Natural killer cell (primary cell): Measurements from ENCODE around the gene PXMP2. TPM values are rescaled to one million over a fixed set of nuclear protein-coding genes. Genes with fewer than 3 reads are reported as not detected.

Experiments
- ATAC-seq, 3 donors: fragments of 150-1000 bp in 2 of 3; fragments of 200-7000 bp in 1 of 3; cut with Tn5 transposase; 1 replicate in 1 of 3; 2 replicates in 2 of 3; pipeline ENCODE4 v1.10.0; 2021; ENCODE audit warnings: mild to moderate bottlenecking in 2 of 3, moderate library complexity in 2 of 3
- DNase-seq, 2 donors: peaks; one replicate each; pipeline versions ENCODE4 v3.0.0 to v3.0.0-alpha.2; 2013 to 2021; ENCODE audit warnings: mixed read lengths in 1 of 2
- H3K27ac ChIP-seq: one replicate; pipeline ENCODE4 v1.5.1; 2013; ENCODE audit warnings: mild to moderate bottlenecking, low read length
- H3K27me3 ChIP-seq: one replicate; pipeline ENCODE4 v1.6.1; 2013; ENCODE audit warnings: low read length; ENCODE audit not compliant: control insufficient read depth, insufficient read depth
- H3K36me3 ChIP-seq: one replicate; pipeline ENCODE4 v1.6.1; 2013; ENCODE audit warnings: low read length; ENCODE audit not compliant: control insufficient read depth, insufficient read depth
- H3K4me1 ChIP-seq: one replicate; pipeline ENCODE4 v1.6.1; 2013; ENCODE audit warnings: low read length; ENCODE audit not compliant: control insufficient read depth, insufficient read depth
- H3K4me3 ChIP-seq: one replicate; pipeline ENCODE4 v1.5.1; 2013; ENCODE audit warnings: low read length
- H3K9me3 ChIP-seq: one replicate; pipeline ENCODE4 v1.6.1; 2013; ENCODE audit warnings: low read length; ENCODE audit not compliant: control insufficient read depth, insufficient read depth
- H3K27ac Mint-ChIP-seq, 2 donors: one replicate each; pipeline ENCODE4 v1.8.0; 2022; ENCODE audit warnings: mild to moderate bottlenecking in 2 of 2, mixed read lengths in 2 of 2, moderate library complexity in 1 of 2
- H3K27me3 Mint-ChIP-seq, 2 donors: one replicate each; pipeline ENCODE4 v1.8.0; 2022; ENCODE audit warnings: low read depth in 2 of 2, mixed read lengths in 2 of 2
- H3K36me3 Mint-ChIP-seq: one replicate; pipeline ENCODE4 v1.8.0; 2022; ENCODE audit warnings: mixed read lengths
- H3K4me1 Mint-ChIP-seq, 2 donors: one replicate each; pipeline ENCODE4 v1.8.0; 2022; ENCODE audit warnings: mixed read lengths in 2 of 2
- H3K4me3 Mint-ChIP-seq: one replicate; pipeline ENCODE4 v1.8.0; 2022; ENCODE audit warnings: mild to moderate bottlenecking, moderate library complexity, mixed read lengths
- H3K9me3 Mint-ChIP-seq, 2 donors: one replicate each; pipeline ENCODE4 v1.8.0; 2022; ENCODE audit warnings: mixed read lengths in 2 of 2
- CTCF ChIP-seq: fragments of 200-600 bp; IDR thresholded peaks from one replicate; pipeline ENCODE4 v1.8.0; 2022; ENCODE audit warnings: antibody characterized with exemption
- WGBS: methylation state at CpG from one replicate; pipeline ENCODE4 v1.1.7; 2013; ENCODE audit warnings: missing lambda C conversion rate; ENCODE audit not compliant: insufficient coverage; 5-methylcytosine and 5-hydroxymethylcytosine counted together
- intact Hi-C: fragments of 100-400 bp; cut with micrococcal nuclease; formaldehyde crosslinking; loops from one replicate; pipeline ENCODE4 v1.14.2; 2022
- total RNA-seq, 4 donors: library from RNA; stranded (reverse); fragments of 120-200 nt in 1 of 4; gene quantifications; one replicate each; pipeline versions ENCODE4 v1.2.3 to v1.2.4, GENCODE V29; 2013 to 2022

Gene PXMP2
- total RNA-seq, 3 donors from 2014 or later (not counting 1 experiment from before 2014, with no cell fraction given): 3.6 to 6.2 (median 5.1) TPM

- Mint-ChIP-seq H3K4me1 (no peaks in the 10 kb centered on the region), H3K36me3 (no peaks in the 10 kb centered on the region), H3K27me3 (no peaks in the 10 kb centered on the region), H3K9me3 (no peaks in the 10 kb centered on the region), H3K27ac (no peak overlapping the region), H3K4me3 (no peak overlapping the region)
- Histone ChIP-seq H3K27me3 (no peaks in the 10 kb centered on the region), H3K4me3 (no peak overlapping the region), H3K27ac (no peak overlapping the region), H3K4me1 (no peaks in the 10 kb centered on the region), H3K36me3 (peaks cover 64% of the 10 kb centered on the region), H3K9me3 (no peaks in the 10 kb centered on the region)
- intact Hi-C loops: no loop called here
- no peak for TF ChIP-seq CTCF
- WGBS: 95% methylated on average over 12 of the region's 12 CpGs
- ATAC-seq: no peak
- DNase-seq: no peak
These were observed 32.6 kb downstream of the PXMP2 start for GRCh38 chr12:132719954-132720324.

GRCh38 chr12:132720606-132721345, 33.4 kb downstream of the PXMP2 start:
- intact Hi-C loops: no loop called here
- H3K27me3 ChIP-seq: no peaks in the 10 kb centered on the region
- no peak overlapping the region for H3K4me3 ChIP-seq
- peaks cover 67% of the 10 kb centered on the region for H3K36me3 ChIP-seq
- 96% methylated on average over 25 of the region's 25 CpGs for WGBS
- DNase-seq (no peak), ATAC-seq (no peak)
- H3K9me3 Mint-ChIP-seq: no peaks in the 10 kb centered on the region
- H3K4me1 Mint-ChIP-seq: no peaks in the 10 kb centered on the region
- H3K27ac Mint-ChIP-seq: no peak overlapping the region
- no peaks in the 10 kb centered on the region for H3K9me3 ChIP-seq
- peaks cover 4% of the 10 kb centered on the region for H3K36me3 Mint-ChIP-seq
- no peaks in the 10 kb centered on the region for H3K27me3 Mint-ChIP-seq
- no peak overlapping the region for H3K27ac ChIP-seq
- no peak overlapping the region for H3K4me3 Mint-ChIP-seq
- TF ChIP-seq CTCF: no peak
- no peaks in the 10 kb centered on the region for H3K4me1 ChIP-seq

- Mint-ChIP-seq H3K9me3 (no peaks in the 10 kb centered on the region), H3K4me3 (no peak overlapping the region), H3K27me3 (no peaks in the 10 kb centered on the region), H3K4me1 (no peaks in the 10 kb centered on the region), H3K27ac (peak overlapping the region; percentile 18 to 44), H3K36me3 (peaks cover 16% of the 10 kb centered on the region)
- no peak for TF ChIP-seq CTCF
- no peak overlapping the region for H3K27ac ChIP-seq
- H3K27me3 ChIP-seq: no peaks in the 10 kb centered on the region
- 92% methylated on average over 30 of the region's 30 CpGs for WGBS
- intact Hi-C loops: no loop called here
- H3K36me3 ChIP-seq: peaks cover 76% of the 10 kb centered on the region
- DNase-seq (no peak), ATAC-seq (no peak)
- no peaks in the 10 kb centered on the region for H3K9me3 ChIP-seq
- H3K4me1 ChIP-seq: no peaks in the 10 kb centered on the region
- no peak overlapping the region for H3K4me3 ChIP-seq
These were observed 35.8 kb downstream of the PXMP2 start for GRCh38 chr12:132723015-132723763.
